Spleen (tissue), 7 donors: ENCODE results near the gene CNOT11.
"Not testable (repeated sequence)": the region's sequence is repeated elsewhere in the genome, so short reads cannot be mapped to it uniquely, and the experiment has no call there.

Experiments used
- POLR2A ChIP-seq, 3 donors: fragments of 450-650 bp; IDR thresholded peaks; one replicate each; pipeline ENCODE4 v1.5.1; 2017; ENCODE audit warnings: antibody characterized with exemption in 3 of 3, mild to moderate bottlenecking in 1 of 3
- TF ChIP-seq, protein P1 (sequence below), 11 experiments: fragments of 200-600 bp in 7 of 11; fragments of 450-650 bp in 4 of 11; sonication (generic) in 4 of 11; IDR thresholded peaks in 8 of 11; conservative IDR thresholded peaks in 3 of 11; 1 replicate in 7 of 11; 2 replicates in 4 of 11; pipeline versions ENCODE4 v1.4.0 to v1.8.0; 2016 to 2021; ENCODE audit warnings: antibody characterized with exemption in 11 of 11, inconsistent platforms in 4 of 11, mild to moderate bottlenecking in 1 of 11
- donor health status: DM: no; HTN: no; CAD: no; lungs with moderate emphysema.
- donor health status: DM: no; HTN: no; CAD: no.
- donor health status: DM: no; HTN: no; CAD: no.

DNA sequence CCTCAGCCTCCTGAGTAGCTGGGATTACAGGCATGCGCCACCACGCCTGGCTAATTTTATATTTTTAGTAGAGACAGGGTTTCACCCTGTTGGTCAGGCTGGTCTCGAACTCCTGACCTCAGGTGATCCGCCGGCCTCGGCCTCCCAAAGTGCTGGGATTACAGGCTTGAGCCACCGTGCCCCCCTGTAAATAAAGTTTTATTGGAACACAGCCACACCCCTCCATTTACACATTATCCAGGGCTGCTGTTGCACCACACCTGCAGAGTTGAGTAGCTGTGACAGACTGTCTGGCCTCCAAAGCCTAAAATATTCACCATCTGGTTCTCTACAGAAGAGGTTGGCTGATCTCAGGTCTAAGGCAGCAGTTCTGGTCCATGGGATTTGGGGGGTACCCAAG is 32.6 kb upstream of the CNOT11 start:
- TF ChIP-seq, protein P1, sequence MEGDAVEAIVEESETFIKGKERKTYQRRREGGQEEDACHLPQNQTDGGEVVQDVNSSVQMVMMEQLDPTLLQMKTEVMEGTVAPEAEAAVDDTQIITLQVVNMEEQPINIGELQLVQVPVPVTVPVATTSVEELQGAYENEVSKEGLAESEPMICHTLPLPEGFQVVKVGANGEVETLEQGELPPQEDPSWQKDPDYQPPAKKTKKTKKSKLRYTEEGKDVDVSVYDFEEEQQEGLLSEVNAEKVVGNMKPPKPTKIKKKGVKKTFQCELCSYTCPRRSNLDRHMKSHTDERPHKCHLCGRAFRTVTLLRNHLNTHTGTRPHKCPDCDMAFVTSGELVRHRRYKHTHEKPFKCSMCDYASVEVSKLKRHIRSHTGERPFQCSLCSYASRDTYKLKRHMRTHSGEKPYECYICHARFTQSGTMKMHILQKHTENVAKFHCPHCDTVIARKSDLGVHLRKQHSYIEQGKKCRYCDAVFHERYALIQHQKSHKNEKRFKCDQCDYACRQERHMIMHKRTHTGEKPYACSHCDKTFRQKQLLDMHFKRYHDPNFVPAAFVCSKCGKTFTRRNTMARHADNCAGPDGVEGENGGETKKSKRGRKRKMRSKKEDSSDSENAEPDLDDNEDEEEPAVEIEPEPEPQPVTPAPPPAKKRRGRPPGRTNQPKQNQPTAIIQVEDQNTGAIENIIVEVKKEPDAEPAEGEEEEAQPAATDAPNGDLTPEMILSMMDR (IDR thresholded peaks at IDR 0.05 in 8 of 11, conservative IDR thresholded peaks at IDR 0.05 in 3 of 11) = not testable (repeated sequence)
- TF ChIP-seq POLR2A (IDR thresholded peaks at IDR 0.05) = not testable (repeated sequence)
